Type B pancreatic cell (in vitro differentiated cells): Measurements from ENCODE around the gene HDX. TPM values are rescaled to one million over a fixed set of nuclear protein-coding genes. Genes with fewer than 3 reads are reported as not detected.

Experiments used
- DNase-seq: peaks from one replicate; pipeline ENCODE4 v3.0.0; 2021; ENCODE audit warnings: mixed read lengths; ENCODE audit not compliant: unreplicated experiment; ENCODE audit errors: extremely low spot score
- H3K27ac Mint-ChIP-seq: 2 replicates; pipeline ENCODE4 v1.8.0; 2021; ENCODE audit warnings: mild to moderate bottlenecking, mixed read lengths
- H3K27me3 Mint-ChIP-seq: 2 replicates; pipeline ENCODE4 v1.8.0; 2021; ENCODE audit warnings: mixed read lengths
- H3K36me3 Mint-ChIP-seq: 2 replicates; pipeline ENCODE4 v1.8.0; 2021; ENCODE audit warnings: mixed read lengths
- H3K4me1 Mint-ChIP-seq: one replicate; pipeline ENCODE4 v1.8.0; 2021; ENCODE audit warnings: mixed read lengths; ENCODE audit not compliant: unreplicated experiment
- H3K4me3 Mint-ChIP-seq: 2 replicates; pipeline ENCODE4 v1.8.0; 2021; ENCODE audit warnings: mild to moderate bottlenecking, mixed read lengths
- H3K9me3 Mint-ChIP-seq: 2 replicates; pipeline ENCODE4 v1.8.0; 2021; ENCODE audit warnings: mixed read lengths
- CTCF ChIP-seq: fragments of 200-600 bp; sonication (generic); conservative IDR thresholded peaks from 2 replicates; pipeline ENCODE4 v1.5.0; 2021; ENCODE audit warnings: antibody characterized with exemption, mild to moderate bottlenecking
- total RNA-seq: library from RNA; stranded (reverse); gene quantifications from 2 replicates; pipeline ENCODE4 v1.2.1, GENCODE V29; 2021; ENCODE audit warnings: low replicate concordance

The HDX gene
- total RNA-seq, 1 donor from 2014 or later = 10.7 TPM

DNA sequence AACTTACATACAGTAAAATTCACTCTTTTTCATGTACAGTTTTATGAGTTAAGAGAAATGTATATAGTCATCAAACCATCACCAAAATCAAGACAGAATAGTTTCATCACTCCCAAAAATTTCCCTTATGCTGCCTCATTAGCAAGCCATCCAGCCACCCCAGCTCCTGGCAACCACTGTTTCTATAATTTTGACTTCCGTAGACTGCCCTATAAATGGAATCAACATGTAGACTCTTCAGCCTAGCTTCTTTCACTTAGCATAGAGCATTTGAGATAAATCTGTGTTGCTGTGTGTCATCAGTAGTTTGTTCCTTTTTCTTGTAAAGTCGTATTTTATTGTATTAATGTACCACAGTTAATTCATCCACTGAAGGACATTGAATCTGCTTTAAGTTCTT is 23.2 kb downstream of the HDX start:
- Mint-ChIP-seq H3K27ac (no peak overlapping the region), H3K4me3 (no peak overlapping the region), H3K36me3 (peaks cover 15% of the 10 kb centered on the region), H3K27me3 (no peaks in the 10 kb centered on the region), H3K4me1 (no peaks in the 10 kb centered on the region), H3K9me3 (peaks cover 11% of the 10 kb centered on the region)
- no peak for DNase-seq
- TF ChIP-seq CTCF = no peak

DNA sequence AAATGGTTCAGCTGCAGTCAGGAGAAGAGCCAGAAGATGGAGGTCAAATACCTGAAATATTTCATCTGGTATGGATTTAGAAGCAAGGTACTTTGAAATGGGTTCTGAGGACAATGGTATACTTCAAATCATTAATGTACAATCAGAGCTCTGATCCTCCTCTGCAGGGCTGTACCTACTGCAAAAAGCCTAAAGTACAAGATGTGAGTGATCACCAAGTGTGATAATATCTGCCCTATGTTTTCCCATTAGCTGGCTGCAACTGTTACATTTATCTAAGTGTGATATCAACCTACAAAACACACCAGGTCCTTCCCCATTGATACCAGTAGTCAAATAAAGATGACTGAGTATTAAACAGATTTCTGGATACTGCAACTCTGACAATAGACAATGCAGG is 25.1 kb downstream of the HDX start:
- Mint-ChIP-seq H3K27me3 (no peaks in the 10 kb centered on the region), H3K4me1 (no peaks in the 10 kb centered on the region), H3K9me3 (peaks cover 4% of the 10 kb centered on the region), H3K36me3 (peaks cover 4% of the 10 kb centered on the region), H3K4me3 (no peak overlapping the region), H3K27ac (no peak overlapping the region)
- TF ChIP-seq CTCF = no peak
- DNase-seq = no peak

- TF ChIP-seq CTCF = no peak
- Mint-ChIP-seq H3K27ac (no peak overlapping the region), H3K27me3 (no peaks in the 10 kb centered on the region), H3K9me3 (no peaks in the 10 kb centered on the region), H3K36me3 (no peaks in the 10 kb centered on the region), H3K4me3 (no peak overlapping the region), H3K4me1 (no peaks in the 10 kb centered on the region)
- no peak for DNase-seq
Observed at GRCh38 chrX:84475596-84475995, 26.7 kb downstream of the HDX start.

DNA sequence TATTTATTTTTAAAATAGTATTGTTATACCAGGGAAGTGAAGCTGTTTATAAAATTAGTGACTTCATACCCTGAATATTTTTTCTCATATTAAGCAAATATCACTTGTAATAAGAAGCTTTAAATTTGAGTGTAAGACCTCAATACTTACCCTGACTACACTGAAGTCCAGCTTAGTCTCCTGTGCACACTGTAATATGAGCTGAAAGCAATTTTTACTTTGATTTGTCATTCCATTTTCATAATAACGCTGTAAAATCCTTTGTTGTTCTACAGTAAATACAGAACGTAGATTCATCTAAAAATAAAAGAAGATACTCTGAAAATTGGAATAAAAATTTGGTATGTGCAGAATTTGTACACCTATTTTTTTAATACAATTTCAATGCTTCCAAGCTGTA is 27.2 kb downstream of the HDX start:
- no peak for TF ChIP-seq CTCF
- no peak for DNase-seq
- Mint-ChIP-seq H3K27me3 (no peaks in the 10 kb centered on the region), H3K9me3 (no peaks in the 10 kb centered on the region), H3K4me1 (no peaks in the 10 kb centered on the region), H3K27ac (no peak overlapping the region), H3K4me3 (no peak overlapping the region), H3K36me3 (no peaks in the 10 kb centered on the region)

DNA sequence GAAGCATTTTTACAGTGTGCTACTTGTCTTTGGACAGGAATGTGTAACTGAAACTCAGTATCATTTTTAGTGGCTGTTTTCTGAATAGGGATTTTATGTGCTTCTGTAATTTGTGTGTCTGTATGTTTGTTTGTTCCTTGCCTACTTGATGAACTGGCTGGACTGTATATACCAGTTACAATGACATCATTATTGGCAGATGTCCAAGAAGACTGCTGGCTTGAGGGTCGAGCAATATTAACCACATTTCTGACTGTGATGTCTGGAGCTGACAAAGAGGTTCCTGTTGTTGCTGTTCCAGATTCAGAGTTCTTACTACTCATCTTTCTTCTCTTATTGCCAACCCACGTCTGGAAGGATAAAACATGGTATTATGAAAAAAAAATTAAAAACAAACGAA is 33.0 kb downstream of the HDX start:
- DNase-seq = no peak
- peaks cover 13% of the 10 kb centered on the region for H3K36me3 Mint-ChIP-seq
- H3K27ac Mint-ChIP-seq = peak overlapping the region; percentile 46
- TF ChIP-seq CTCF = no peak
- H3K4me1 Mint-ChIP-seq = peaks cover 6% of the 10 kb centered on the region
- H3K9me3 Mint-ChIP-seq = peaks cover 5% of the 10 kb centered on the region
- H3K27me3 Mint-ChIP-seq = no peaks in the 10 kb centered on the region
- no peak overlapping the region for H3K4me3 Mint-ChIP-seq

DNA sequence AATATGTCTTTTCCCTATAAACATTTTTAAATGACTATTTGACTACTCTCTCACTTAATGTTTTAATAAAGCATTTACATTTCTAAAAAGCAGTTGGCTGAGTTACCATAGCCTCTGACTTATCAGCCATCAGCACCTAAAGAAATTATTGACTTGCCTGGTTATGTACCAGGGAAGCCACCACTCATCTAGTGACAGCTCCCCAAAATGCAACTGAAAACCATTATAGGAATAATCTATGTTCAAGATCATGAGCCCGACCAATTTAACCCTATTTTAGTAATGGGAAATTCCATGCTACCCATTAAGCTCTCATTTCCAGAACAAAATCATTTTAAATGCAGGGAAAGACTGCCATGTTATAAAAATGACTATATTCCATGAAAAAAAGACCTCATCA is 34.4 kb downstream of the HDX start:
- Mint-ChIP-seq H3K4me3 (no peak overlapping the region), H3K9me3 (peaks cover 5% of the 10 kb centered on the region), H3K4me1 (peaks cover 6% of the 10 kb centered on the region), H3K36me3 (peaks cover 13% of the 10 kb centered on the region), H3K27ac (no peak overlapping the region), H3K27me3 (no peaks in the 10 kb centered on the region)
- DNase-seq = no peak
- no peak for TF ChIP-seq CTCF
